ENCODE data around the gene SPAG7. TPM values are rescaled to one million over a fixed set of nuclear protein-coding genes. Genes with fewer than 3 reads are reported as not detected.
"Not testable (repeated sequence)": the region's sequence is repeated elsewhere in the genome, so short reads cannot be mapped to it uniquely, and the experiment has no call there.

Gene SPAG7
- total RNA-seq, 1 experiment from 2014 or later, result 23.1 TPM

GRCh38 chr17:4932756-4933155, 34.9 kb downstream of the SPAG7 start:
- H3K36me3 ChIP-seq (ENCODE audit: control insufficient read depth, insufficient read depth, low read length), result no peaks in the 10 kb centered on the region
- Mint-ChIP-seq H3K9me3 (ENCODE audit: unreplicated experiment) (no peaks in the 10 kb centered on the region), H3K4me3 (ENCODE audit: unreplicated experiment) (no peak overlapping the region), H3K4me1 (ENCODE audit: low read depth, unreplicated experiment) (no peaks in the 10 kb centered on the region), H3K27me3 (ENCODE audit: insufficient read depth, unreplicated experiment) (no peaks in the 10 kb centered on the region), H3K27ac (ENCODE audit: unreplicated experiment) (no peak overlapping the region), H3K36me3 (ENCODE audit: insufficient read depth, unreplicated experiment) (peaks cover 12% of the 10 kb centered on the region)
- no peak for TF ChIP-seq CTCF (IDR thresholded peaks at IDR 0.05; ENCODE audit: insufficient read depth in 1 of 2, low read depth in 1 of 2, low read length in 1 of 2, severe bottlenecking in 1 of 2, unreplicated experiment in 1 of 2)
- ChIA-PET POLR2A (no interaction called here), CTCF (no interaction called here)
- intact Hi-C loops (cut with micrococcal nuclease; ENCODE audit: unreplicated experiment), result no loop called here
- H3K27me3 ChIP-seq (replicated peaks; ENCODE audit: control insufficient read depth, insufficient read depth, low read length), result no peaks in the 10 kb centered on the region
- BruUV-seq (replicated peaks), result no TSS peak
- no peaks in the 10 kb centered on the region for H3K4me1 ChIP-seq
- H3K4me3 ChIP-seq (ENCODE audit: low read depth, low read length), result no peak overlapping the region
- DNase-seq, result no peak
- no peaks in the 10 kb centered on the region for H3K9me3 ChIP-seq

- no peak for TF ChIP-seq CTCF (IDR thresholded peaks at IDR 0.05; ENCODE audit: insufficient read depth in 1 of 2, low read depth in 1 of 2, low read length in 1 of 2, severe bottlenecking in 1 of 2, unreplicated experiment in 1 of 2)
- Mint-ChIP-seq H3K36me3 (ENCODE audit: insufficient read depth, unreplicated experiment) (peaks cover 12% of the 10 kb centered on the region), H3K4me3 (ENCODE audit: unreplicated experiment) (no peak within 1 kb of the TSS), H3K27ac (ENCODE audit: unreplicated experiment) (no peak within 1 kb of the TSS), H3K9me3 (ENCODE audit: unreplicated experiment) (no peaks in the 10 kb centered on the region), H3K4me1 (ENCODE audit: low read depth, unreplicated experiment) (no peaks in the 10 kb centered on the region), H3K27me3 (ENCODE audit: insufficient read depth, unreplicated experiment) (no peaks in the 10 kb centered on the region)
- DNase-seq, result no peak
- Histone ChIP-seq H3K9me3 (no peaks in the 10 kb centered on the region), H3K4me3 (ENCODE audit: low read depth, low read length) (no peak within 1 kb of the TSS), H3K4me1 (no peaks in the 10 kb centered on the region), H3K27me3 (replicated peaks; ENCODE audit: control insufficient read depth, insufficient read depth, low read length) (no peaks in the 10 kb centered on the region), H3K36me3 (ENCODE audit: control insufficient read depth, insufficient read depth, low read length) (no peaks in the 10 kb centered on the region)
- ChIA-PET POLR2A (no interaction called here), CTCF (no interaction called here)
- intact Hi-C loops (cut with micrococcal nuclease; ENCODE audit: unreplicated experiment), result no loop called here
- BruUV-seq (replicated peaks), result no TSS peak
Observed at GRCh38 chr17:4931963-4932362, 35.7 kb downstream of the SPAG7 start, which contains the start of gene GP1BA. GP1BA (plus strand) TSS chr17:4932277; CDS start chr17:4932605, 328 bp downstream.

GRCh38 chr17:4928881-4929280, 38.7 kb downstream of the SPAG7 start:
- no peak for TF ChIP-seq CTCF (IDR thresholded peaks at IDR 0.05; ENCODE audit: insufficient read depth in 1 of 2, low read depth in 1 of 2, low read length in 1 of 2, severe bottlenecking in 1 of 2, unreplicated experiment in 1 of 2)
- intact Hi-C loops (cut with micrococcal nuclease; ENCODE audit: unreplicated experiment), result no loop called here
- Mint-ChIP-seq H3K9me3 (ENCODE audit: unreplicated experiment) (no peaks in the 10 kb centered on the region), H3K4me3 (ENCODE audit: unreplicated experiment) (no peak overlapping the region), H3K27me3 (ENCODE audit: insufficient read depth, unreplicated experiment) (no peaks in the 10 kb centered on the region), H3K36me3 (ENCODE audit: insufficient read depth, unreplicated experiment) (peaks cover 7% of the 10 kb centered on the region), H3K27ac (ENCODE audit: unreplicated experiment) (no peak overlapping the region), H3K4me1 (ENCODE audit: low read depth, unreplicated experiment) (no peaks in the 10 kb centered on the region)
- no peak for DNase-seq
- ChIA-PET POLR2A (no interaction called here), CTCF (no interaction called here)
- no TSS peak for BruUV-seq (replicated peaks)
- Histone ChIP-seq H3K4me3 (ENCODE audit: low read depth, low read length) (no peak overlapping the region), H3K36me3 (ENCODE audit: control insufficient read depth, insufficient read depth, low read length) (no peaks in the 10 kb centered on the region), H3K4me1 (no peaks in the 10 kb centered on the region), H3K27me3 (replicated peaks; ENCODE audit: control insufficient read depth, insufficient read depth, low read length) (no peaks in the 10 kb centered on the region), H3K9me3 (no peaks in the 10 kb centered on the region)

- H3K36me3 ChIP-seq (ENCODE audit: control insufficient read depth, insufficient read depth, low read length); H3K27me3 ChIP-seq (replicated peaks; ENCODE audit: control insufficient read depth, insufficient read depth, low read length); intact Hi-C loops (cut with micrococcal nuclease; ENCODE audit: unreplicated experiment); H3K4me3 Mint-ChIP-seq (ENCODE audit: unreplicated experiment); BruUV-seq (replicated peaks); H3K9me3 Mint-ChIP-seq (ENCODE audit: unreplicated experiment); CTCF ChIA-PET; H3K4me1 Mint-ChIP-seq (ENCODE audit: low read depth, unreplicated experiment); H3K27ac Mint-ChIP-seq (ENCODE audit: unreplicated experiment); H3K36me3 Mint-ChIP-seq (ENCODE audit: insufficient read depth, unreplicated experiment); DNase-seq; H3K4me3 ChIP-seq (ENCODE audit: low read depth, low read length); H3K4me1 ChIP-seq; H3K9me3 ChIP-seq; H3K27me3 Mint-ChIP-seq (ENCODE audit: insufficient read depth, unreplicated experiment): not testable (repeated sequence)
- POLR2A ChIA-PET, result interaction anchor here (1.2 kb wide), 1 partner anchor 14 kb away, joined by 9 read pairs; the partner anchor contains the start of genes RNF167 and SLC25A11
Observed at GRCh38 chr17:4926577-4927335, 40.9 kb downstream of the SPAG7 start.

Data from Caco-2 (cell line).